ENCODE data around the gene RPS6KA5.

RPS6KA5 gene

DNA sequence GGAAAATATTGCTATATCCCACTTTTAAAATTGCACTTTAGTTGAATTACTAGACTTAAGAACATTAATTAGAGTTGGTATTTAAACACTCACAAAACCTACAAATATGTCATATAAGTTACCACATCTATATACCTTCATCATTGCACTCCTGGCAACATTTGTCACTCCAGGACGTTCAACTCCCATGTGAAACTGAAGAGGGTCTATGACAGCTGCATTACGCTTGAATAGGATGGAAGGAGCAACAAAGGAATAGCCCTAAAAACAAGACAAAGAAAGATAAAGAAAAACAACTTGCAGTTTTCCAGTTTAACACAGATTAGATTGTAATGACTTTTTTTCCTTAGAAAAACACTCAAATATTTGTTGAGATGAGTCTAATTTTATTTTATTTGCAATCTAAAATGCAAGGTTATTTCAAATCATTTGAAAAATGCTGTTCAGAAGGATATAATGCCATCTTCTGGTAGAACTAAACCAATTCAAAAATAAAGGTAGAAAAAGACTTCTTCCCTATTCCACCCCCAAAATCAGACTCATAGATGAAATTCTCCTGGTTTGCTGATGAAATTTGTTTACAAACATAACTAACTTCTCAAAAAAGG lies 159.9 kb downstream of the RPS6KA5 start:
- in situ Hi-C loops (cut with MboI; ENCODE audit: low pct_unique_long_range_greater_than_20kb, low sequenced_read_pairs, unreplicated experiment) = loop anchor here (5.0 kb wide), 1 partner anchor 272 kb away; no protein-coding TSS in a partner anchor
- DNase-seq (ENCODE audit: low spot score) = no peak
- TF ChIP-seq, protein P1, sequence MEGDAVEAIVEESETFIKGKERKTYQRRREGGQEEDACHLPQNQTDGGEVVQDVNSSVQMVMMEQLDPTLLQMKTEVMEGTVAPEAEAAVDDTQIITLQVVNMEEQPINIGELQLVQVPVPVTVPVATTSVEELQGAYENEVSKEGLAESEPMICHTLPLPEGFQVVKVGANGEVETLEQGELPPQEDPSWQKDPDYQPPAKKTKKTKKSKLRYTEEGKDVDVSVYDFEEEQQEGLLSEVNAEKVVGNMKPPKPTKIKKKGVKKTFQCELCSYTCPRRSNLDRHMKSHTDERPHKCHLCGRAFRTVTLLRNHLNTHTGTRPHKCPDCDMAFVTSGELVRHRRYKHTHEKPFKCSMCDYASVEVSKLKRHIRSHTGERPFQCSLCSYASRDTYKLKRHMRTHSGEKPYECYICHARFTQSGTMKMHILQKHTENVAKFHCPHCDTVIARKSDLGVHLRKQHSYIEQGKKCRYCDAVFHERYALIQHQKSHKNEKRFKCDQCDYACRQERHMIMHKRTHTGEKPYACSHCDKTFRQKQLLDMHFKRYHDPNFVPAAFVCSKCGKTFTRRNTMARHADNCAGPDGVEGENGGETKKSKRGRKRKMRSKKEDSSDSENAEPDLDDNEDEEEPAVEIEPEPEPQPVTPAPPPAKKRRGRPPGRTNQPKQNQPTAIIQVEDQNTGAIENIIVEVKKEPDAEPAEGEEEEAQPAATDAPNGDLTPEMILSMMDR (IDR thresholded peaks at IDR 0.05; ENCODE audit: extremely low read depth, insufficient read depth, missing control alignments) = no peak

DNA sequence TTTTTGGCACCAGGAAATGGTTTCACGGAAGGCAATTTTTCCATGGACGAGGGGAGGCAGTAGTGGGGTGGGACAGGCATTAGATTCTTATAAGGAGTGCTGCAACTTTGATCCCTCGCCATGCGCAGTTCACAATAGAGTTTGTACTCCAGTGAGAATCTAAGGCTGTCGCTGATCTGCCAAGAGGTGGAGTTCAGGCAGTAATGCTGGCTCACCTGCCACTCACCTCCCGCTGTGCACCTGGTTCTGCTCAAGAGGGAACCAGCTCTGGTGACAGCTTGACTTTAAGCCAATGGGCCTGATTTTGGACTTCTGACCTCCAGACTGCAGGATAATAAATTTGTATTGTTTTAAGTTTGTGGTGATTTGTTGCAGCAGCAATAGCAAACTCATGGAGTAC lies 163.4 kb downstream of the RPS6KA5 start:
- in situ Hi-C loops (cut with MboI; ENCODE audit: low pct_unique_long_range_greater_than_20kb, low sequenced_read_pairs, unreplicated experiment) = no loop called here
- TF ChIP-seq, protein P1 (IDR thresholded peaks at IDR 0.05; ENCODE audit: extremely low read depth, insufficient read depth, missing control alignments) = no peak

DNA sequence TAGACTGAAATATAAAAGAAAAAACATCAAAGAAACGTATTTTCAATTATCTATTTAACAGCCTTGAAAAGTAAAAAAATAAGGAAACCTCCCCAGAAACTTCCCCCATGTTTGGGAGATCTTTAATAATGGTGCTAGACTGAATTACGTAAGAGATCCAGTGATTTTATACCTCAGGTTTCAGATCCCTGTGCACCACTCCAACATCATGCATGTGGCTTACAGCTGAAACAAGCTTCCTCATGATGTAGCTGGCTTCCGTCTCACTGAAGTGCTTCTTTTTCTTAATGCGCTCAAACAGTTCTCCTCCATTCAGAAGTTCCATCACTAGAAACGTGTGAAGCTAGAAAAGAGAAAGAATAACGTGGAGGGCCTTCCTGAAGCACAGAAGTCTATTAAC lies 166.2 kb downstream of the RPS6KA5 start:
- TF ChIP-seq, protein P1 (IDR thresholded peaks at IDR 0.05; ENCODE audit: extremely low read depth, insufficient read depth, missing control alignments) = no peak
- in situ Hi-C loops (cut with MboI; ENCODE audit: low pct_unique_long_range_greater_than_20kb, low sequenced_read_pairs, unreplicated experiment) = no loop called here

More for the DNA sequence above, 163.4 kb downstream of the RPS6KA5 start:
- DNase-seq (ENCODE audit: low spot score) = no peak

DNA sequence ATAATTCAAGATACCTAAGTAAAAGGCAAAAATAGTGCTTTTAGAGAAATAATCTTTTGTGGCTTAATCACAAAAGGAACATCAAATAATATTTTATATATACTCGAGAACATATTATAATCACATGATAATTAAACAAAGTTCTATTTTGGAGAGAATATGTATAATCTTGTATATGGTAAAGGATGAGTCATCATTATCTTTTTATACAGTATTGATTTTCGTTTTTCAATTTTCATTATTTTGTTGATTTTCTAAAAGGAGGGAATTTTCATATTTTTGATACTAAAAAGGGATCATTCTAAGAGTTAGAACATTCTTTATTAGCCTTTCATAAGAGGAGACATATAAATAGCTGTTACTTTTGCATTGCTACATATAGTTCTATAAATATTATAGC lies 166.9 kb downstream of the RPS6KA5 start:
- in situ Hi-C loops (cut with MboI; ENCODE audit: low pct_unique_long_range_greater_than_20kb, low sequenced_read_pairs, unreplicated experiment) = no loop called here
- DNase-seq (ENCODE audit: low spot score) = no peak
- TF ChIP-seq, protein P1 (IDR thresholded peaks at IDR 0.05; ENCODE audit: extremely low read depth, insufficient read depth, missing control alignments) = no peak

More for the DNA sequence above, 166.2 kb downstream of the RPS6KA5 start:
- DNase-seq (ENCODE audit: low spot score) = no peak

DNA sequence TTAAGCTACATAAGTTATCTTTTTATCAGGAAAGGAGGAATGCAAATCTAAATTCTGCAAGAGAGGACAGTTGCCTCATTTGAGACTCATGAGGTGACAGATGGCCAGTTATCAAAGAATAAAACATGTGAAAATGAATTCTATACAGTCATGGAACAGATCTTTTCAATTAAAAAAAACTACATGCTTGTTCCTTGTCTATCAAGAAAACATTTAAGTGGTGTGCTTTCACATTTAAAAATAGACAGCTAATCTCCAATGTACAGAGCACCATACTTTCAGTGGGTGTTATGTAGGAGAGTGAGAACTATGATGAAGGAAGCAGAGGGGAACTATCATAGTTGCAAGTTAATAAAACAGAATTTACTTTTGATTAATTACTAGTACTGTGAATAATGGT lies 167.5 kb downstream of the RPS6KA5 start:
- DNase-seq (ENCODE audit: low spot score) = no peak
- in situ Hi-C loops (cut with MboI; ENCODE audit: low pct_unique_long_range_greater_than_20kb, low sequenced_read_pairs, unreplicated experiment) = no loop called here
- TF ChIP-seq, protein P1 (IDR thresholded peaks at IDR 0.05; ENCODE audit: extremely low read depth, insufficient read depth, missing control alignments) = no peak

DNA sequence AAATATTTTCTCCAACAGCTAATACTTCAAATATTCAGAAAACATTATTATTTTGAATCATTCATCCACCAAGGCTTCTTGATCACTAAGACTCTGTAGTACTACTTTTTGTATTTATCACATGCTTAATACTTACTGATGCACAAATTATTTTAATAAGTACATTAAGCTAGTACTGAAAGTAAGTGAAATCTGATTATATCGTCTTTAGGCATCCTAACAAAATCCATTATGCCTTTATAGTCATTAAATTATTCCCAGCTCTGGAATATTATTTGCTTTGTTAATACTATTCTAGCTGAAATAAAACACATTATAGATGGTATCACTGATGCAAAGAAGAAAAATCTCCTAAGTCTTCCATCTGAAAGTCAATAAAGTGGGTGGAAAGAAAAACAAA lies 169.1 kb downstream of the RPS6KA5 start:
- DNase-seq (ENCODE audit: low spot score) = no peak
- in situ Hi-C loops (cut with MboI; ENCODE audit: low pct_unique_long_range_greater_than_20kb, low sequenced_read_pairs, unreplicated experiment) = no loop called here
- TF ChIP-seq, protein P1 (IDR thresholded peaks at IDR 0.05; ENCODE audit: extremely low read depth, insufficient read depth, missing control alignments) = no peak

Data from GM13977 (cell line).